GM12878 (cell line): Measurements from ENCODE around the gene LIX1L. TPM values are rescaled to one million over a fixed set of nuclear protein-coding genes. Genes with fewer than 3 reads are reported as not detected.

Experiments
- ATF2 ChIP-seq: IDR thresholded peaks from 2 replicates; pipeline ENCODE4 v1.6.1; 2012; ENCODE audit warnings: low read length, inconsistent platforms
- BCL3 ChIP-seq: IDR thresholded peaks from 2 replicates; pipeline ENCODE4 v1.6.1; 2011; ENCODE audit warnings: borderline replicate concordance, low read depth, mild to moderate bottlenecking, moderate library complexity, low read length; ENCODE audit not compliant: insufficient read depth, poor library complexity, severe bottlenecking
- BHLHE40 ChIP-seq, 2 experiments: fragments of 450-650 bp in 1 of 2; IDR thresholded peaks; 2 replicates each; pipeline ENCODE4 v1.6.1; 2011 to 2017; ENCODE audit warnings: low read depth in 2 of 2, borderline replicate concordance in 1 of 2, improper control_type of control experiment in 1 of 2, low read length in 1 of 2, mild to moderate bottlenecking in 1 of 2
- CBX3 ChIP-seq: fragments of 200-600 bp; sonication (generic); IDR thresholded peaks from 2 replicates; pipeline ENCODE4 v1.6.1; 2016; ENCODE audit warnings: low read depth, borderline replicate concordance
- CEBPZ ChIP-seq: fragments of 150-350 bp; IDR thresholded peaks from 2 replicates; pipeline ENCODE4 v1.6.1; 2016; ENCODE audit warnings: low read depth, low read length
- IRF5 ChIP-seq: fragments of 450-650 bp; IDR thresholded peaks from 2 replicates; pipeline ENCODE4 v1.6.1; 2017; ENCODE audit warnings: borderline replicate concordance
- JUND ChIP-seq: IDR thresholded peaks from 2 replicates; pipeline ENCODE4 v1.6.1; 2012; ENCODE audit warnings: low read depth, mild to moderate bottlenecking, low read length, improper control_type of control experiment, moderate library complexity
- MEF2A ChIP-seq: IDR thresholded peaks from 2 replicates; pipeline ENCODE4 v1.6.1; 2011; ENCODE audit warnings: low read depth, mild to moderate bottlenecking, low read length, moderate library complexity; ENCODE audit not compliant: insufficient read depth
- NR2C1 ChIP-seq: fragments of 450-650 bp; IDR thresholded peaks from 2 replicates; pipeline ENCODE4 v1.6.1; 2017; ENCODE audit warnings: antibody characterized with exemption, mild to moderate bottlenecking, moderate library complexity
- RB1 ChIP-seq: fragments of 450-650 bp; formaldehyde crosslinking; IDR thresholded peaks from 2 replicates; pipeline ENCODE4 v1.6.1; 2017; ENCODE audit warnings: mild to moderate bottlenecking, borderline replicate concordance
- RELA ChIP-seq: fragments of 450-650 bp; IDR thresholded peaks from 2 replicates; pipeline ENCODE4 v1.8.0; 2014; ENCODE audit warnings: borderline replicate concordance; ENCODE audit not compliant: partially characterized antibody
- REST ChIP-seq: IDR thresholded peaks from 2 replicates; pipeline ENCODE4 v1.6.1; 2012; ENCODE audit warnings: mild to moderate bottlenecking, low read depth, low read length
- RFX5 ChIP-seq: IDR thresholded peaks from 2 replicates; pipeline ENCODE4 v1.6.1; 2011; ENCODE audit warnings: low read depth, low read length, improper control_type of control experiment
- SMARCA5 ChIP-seq: fragments of 450-650 bp; IDR thresholded peaks from 2 replicates; pipeline ENCODE4 v1.6.1; 2017; ENCODE audit warnings: mild to moderate bottlenecking
- STAT3 ChIP-seq: IDR thresholded peaks from 2 replicates; pipeline ENCODE4 v1.6.1; 2011; ENCODE audit warnings: low read depth, low read length, improper control_type of control experiment
- WRNIP1 ChIP-seq: IDR thresholded peaks from 2 replicates; pipeline ENCODE4 v1.6.1; 2011; ENCODE audit warnings: low read depth, low read length, improper control_type of control experiment, borderline replicate concordance
- YBX1 ChIP-seq: fragments of 450-650 bp; IDR thresholded peaks from 2 replicates; pipeline ENCODE4 v1.6.1; 2016; ENCODE audit warnings: antibody characterized with exemption
- polyA plus RNA-seq, 11 experiments: library from polyadenylated mRNA; depleted of rRNA in 4 of 11; unstranded in 6 of 11; stranded (reverse) in 5 of 11; fragments of >200 nt; fragmentation: Nextera tagmentation in 4 of 11; fragmentation: Illumina TruSeq in 1 of 11; extraction: Ambion mirVana in 4 of 11; extraction: Trizol in 1 of 11; gene quantifications; 1 replicate in 1 of 11; 2 replicates in 10 of 11; pipeline versions ENCODE4 v1.2.1 to v1.2.3, GENCODE V29; 2011 to 2016; ENCODE audit warnings: inconsistent platforms in 2 of 11, missing spikeins in 2 of 11, low read depth in 1 of 11
- total RNA-seq, 4 experiments: library from RNA; depleted of rRNA in 3 of 4; stranded (reverse); fragments of >200 nt in 3 of 4; fragmentation: Illumina TruSeq in 1 of 4; extraction: Trizol in 1 of 4; gene quantifications; 2 replicates each; pipeline versions ENCODE4 v1.2.1 to v1.2.3, GENCODE V29; 2013 to 2021

Gene LIX1L
- total and polyA plus RNA-seq, 10 of the 15 experiments (the other 5 are each of a cell fraction or from before 2014, with no cell fraction given): 5.5 to 48.2 (median 15.3) TPM

GRCh38 chr1:145927063-145927886 lies 30.5 kb downstream of the LIX1L start, which contains the start of gene RBM8A (continued):
- TF ChIP-seq BCL3 (peak; percentile 18), RELA (no peak), MEF2A (no peak), STAT3 (no peak), WRNIP1 (no peak; the same call in 1 of the 2 replicates), YBX1 (no peak), NR2C1 (peak; percentile 97), REST (no peak), SMARCA5 (peak; percentile 62; the same call in 1 of the 2 replicates), RB1 (0 out of 2 replicates have a peak, but pooled peaks have one; percentile 11), ATF2 (peak; percentile 43), JUND (no peak), BHLHE40 (IDR thresholded peaks at IDR 0.05; ENCODE audit: borderline replicate concordance in 1 of 2, low read depth in 2 of 2, low read length in 1 of 2) (peak; percentile 24 to 49; a peak in 2 of 4 replicates), CEBPZ (no peak), RFX5 (peak; percentile 64; the same call in 1 of the 2 replicates), CBX3 (no peak), IRF5 (peak; percentile 26; the same call in 1 of the 2 replicates)
